Anterior cingulate cortex (tissue), 58 donors: ENCODE measurements around the gene PLA2G4D.
A peak's percentile ranks its signal among the peaks of the same experiment; 100 is the strongest.

ENCODE experiments used
- DNase-seq, 58 donors: peaks; one replicate each; lab custom pipeline; 2025; lab: John Stamatoyannopoulos, UW

PLA2G4D gene

GRCh38 chr15:42094512-42094963, at the start of gene PLA2G4D:
Gene PLA2G4D, minus strand, starts transcription at chr15:42094562. Its CDS starts 103 bp downstream, at chr15:42094459.
- no peak for DNase-seq

- no peak for DNase-seq
These were observed 49.0 kb upstream of the PLA2G4D start for GRCh38 chr15:42143356-42143755.

GRCh38 chr15:42141795-42142667, 47.7 kb upstream of the PLA2G4D start:
- no peak for DNase-seq

- no peak for DNase-seq
These were observed 46.9 kb upstream of the PLA2G4D start for GRCh38 chr15:42141246-42141645.

- no peak for DNase-seq
These were observed 46.2 kb upstream of the PLA2G4D start for GRCh38 chr15:42140383-42141070.

- DNase-seq, result no peak
These were observed 45.2 kb upstream of the PLA2G4D start for GRCh38 chr15:42139596-42139995.

- DNase-seq, result no peak
These were observed 44.6 kb upstream of the PLA2G4D start for GRCh38 chr15:42138968-42139386.

- no peak for DNase-seq
These were observed 44.0 kb upstream of the PLA2G4D start for GRCh38 chr15:42138411-42138810.

GRCh38 chr15:42137461-42138261, 43.3 kb upstream of the PLA2G4D start:
- DNase-seq, result peak in 5 of 58 donors; percentile 6 to 47 (median 15)

GRCh38 chr15:42136513-42136912, 42.2 kb upstream of the PLA2G4D start:
- DNase-seq, result no peak

GRCh38 chr15:42135351-42135750, 41.0 kb upstream of the PLA2G4D start:
- no peak for DNase-seq

- no peak for DNase-seq
These were observed 40.4 kb upstream of the PLA2G4D start for GRCh38 chr15:42134617-42135245.

- peak in 21 of 58 donors; percentile 6 to 46 (median 19) for DNase-seq
These were observed 39.6 kb upstream of the PLA2G4D start for GRCh38 chr15:42133886-42134502.

GRCh38 chr15:42133356-42133755, 39.0 kb upstream of the PLA2G4D start:
- DNase-seq, result no peak

- no peak for DNase-seq
These were observed 37.8 kb upstream of the PLA2G4D start for GRCh38 chr15:42131826-42132806.

- DNase-seq, result no peak
These were observed 36.6 kb upstream of the PLA2G4D start for GRCh38 chr15:42131006-42131405.

GRCh38 chr15:42130246-42130986, 36.1 kb upstream of the PLA2G4D start:
- DNase-seq, result no peak

- DNase-seq, result no peak
These were observed 35.0 kb upstream of the PLA2G4D start for GRCh38 chr15:42129364-42129763.
